ENCODE measurements around the gene MACF1. TPM values are rescaled to one million over a fixed set of nuclear protein-coding genes. Genes with fewer than 3 reads are reported as not detected.

Gene MACF1
- total and polyA plus RNA-seq, 8 donors: 49.8 to 161 (median 89.1) TPM

- peaks cover 5 to 30% (median 25%) of the 10 kb centered on the region in 3 donors for H3K36me3 ChIP-seq
- no peak overlapping the region for H3K27ac ChIP-seq
- intact Hi-C loops (cut with DNase I): loop anchor here in 1 of 3 donors (10.0 kb wide), 1 partner anchor 435 kb away; no protein-coding TSS in a partner anchor
- H3K4me3 ChIP-seq: no peak overlapping the region
- DNase-seq: no peak
- 87 to 90% methylated on average over 10 of the region's 10 CpGs for WGBS, 2 donors
- no peak for TF ChIP-seq CTCF (IDR thresholded peaks at IDR 0.05)
- no peaks in the 10 kb centered on the region for H3K9me3 ChIP-seq
- peak in 1 of 4 donors; percentile 26 for ATAC-seq
- no peaks in the 10 kb centered on the region for H3K4me1 ChIP-seq
- no peak for FAIRE-seq
- no peaks in the 10 kb centered on the region for H3K27me3 ChIP-seq
These were observed 325.5 kb downstream of the MACF1 start for GRCh38 chr1:39529901-39530535.

GRCh38 chr1:39531526-39531925, 327.0 kb downstream of the MACF1 start:
- no peak for TF ChIP-seq CTCF (IDR thresholded peaks at IDR 0.05)
- H3K9me3 ChIP-seq: no peaks in the 10 kb centered on the region
- DNase-seq: no peak
- H3K4me3 ChIP-seq: no peak overlapping the region
- H3K36me3 ChIP-seq: peaks cover 5 to 29% (median 24%) of the 10 kb centered on the region in 3 donors
- H3K4me1 ChIP-seq: no peaks in the 10 kb centered on the region
- ATAC-seq: no peak
- 80 to 84% methylated on average over 4 of the region's 4 CpGs for WGBS, 2 donors
- no peaks in the 10 kb centered on the region for H3K27me3 ChIP-seq
- intact Hi-C loops (cut with DNase I): loop anchor here in 1 of 3 donors (10.0 kb wide), 1 partner anchor 437 kb away; no protein-coding TSS in a partner anchor
- no peak overlapping the region for H3K27ac ChIP-seq
- FAIRE-seq: no peak

GRCh38 chr1:39533442-39533841, 328.9 kb downstream of the MACF1 start:
- no peak for TF ChIP-seq CTCF (IDR thresholded peaks at IDR 0.05)
- DNase-seq (no peak), ATAC-seq (no peak), FAIRE-seq (no peak)
- H3K4me3 ChIP-seq: no peak overlapping the region
- peaks cover 0 to 10% (median 9%) of the 10 kb centered on the region in 3 donors for H3K36me3 ChIP-seq
- 87 to 90% methylated on average over 1 of the region's 1 CpG for WGBS, 2 donors
- no peaks in the 10 kb centered on the region for H3K27me3 ChIP-seq
- intact Hi-C loops (cut with DNase I): loop anchor here in 1 of 3 donors (10.0 kb wide), 1 partner anchor 439 kb away; no protein-coding TSS in a partner anchor
- H3K27ac ChIP-seq: no peak overlapping the region
- H3K9me3 ChIP-seq: no peaks in the 10 kb centered on the region
- H3K4me1 ChIP-seq: no peaks in the 10 kb centered on the region

Other genes starting within 250 kb of the MACF1 start
- gene AKIRIN1, start 213.4 kb upstream of the MACF1 start, total RNA-seq: 10 to 100 TPM in 5 of 6 donors, 1 to 10 TPM in 1; 9.4 to 18.5 (median 12.1) TPM
- gene AKIRIN1, start 213.4 kb upstream of the MACF1 start, polyA plus RNA-seq: 10 to 100 TPM in 1 of 2 donors, 1 to 10 TPM in 1; 7.5 to 21.8 TPM
- 10 to 100 TPM; 52.2 to 82.6 (median 66.9) TPM for gene NDUFS5, start 178.3 kb upstream of the MACF1 start, total RNA-seq
- 100 to 1,000 TPM; 257 to 319 TPM for gene NDUFS5, start 178.3 kb upstream of the MACF1 start, polyA plus RNA-seq

Measured in pancreas (tissue), 10 donors.